Mammary epithelial cell (primary cell): ENCODE measurements around the gene UGT2B7.
A peak's percentile ranks its signal among the peaks of the same experiment; 100 is the strongest.

Experiments used
- CTCF ChIP-seq, 2 donors: IDR thresholded peaks in 1 of 2; conservative IDR thresholded peaks in 1 of 2; 2 replicates each; pipeline ENCODE4 v1.5.1; 2011 to 2012; ENCODE audit warnings: inconsistent platforms in 2 of 2, low read length in 2 of 2, mild to moderate bottlenecking in 2 of 2, control low read depth in 1 of 2, low read depth in 1 of 2; ENCODE audit not compliant: insufficient read depth in 1 of 2; ENCODE audit errors: extremely low read depth in 1 of 2
- EZH2 ChIP-seq: IDR thresholded peaks from 2 replicates; pipeline ENCODE4 v1.6.1; 2012; ENCODE audit warnings: low read length, inconsistent platforms, borderline replicate concordance

DNA sequence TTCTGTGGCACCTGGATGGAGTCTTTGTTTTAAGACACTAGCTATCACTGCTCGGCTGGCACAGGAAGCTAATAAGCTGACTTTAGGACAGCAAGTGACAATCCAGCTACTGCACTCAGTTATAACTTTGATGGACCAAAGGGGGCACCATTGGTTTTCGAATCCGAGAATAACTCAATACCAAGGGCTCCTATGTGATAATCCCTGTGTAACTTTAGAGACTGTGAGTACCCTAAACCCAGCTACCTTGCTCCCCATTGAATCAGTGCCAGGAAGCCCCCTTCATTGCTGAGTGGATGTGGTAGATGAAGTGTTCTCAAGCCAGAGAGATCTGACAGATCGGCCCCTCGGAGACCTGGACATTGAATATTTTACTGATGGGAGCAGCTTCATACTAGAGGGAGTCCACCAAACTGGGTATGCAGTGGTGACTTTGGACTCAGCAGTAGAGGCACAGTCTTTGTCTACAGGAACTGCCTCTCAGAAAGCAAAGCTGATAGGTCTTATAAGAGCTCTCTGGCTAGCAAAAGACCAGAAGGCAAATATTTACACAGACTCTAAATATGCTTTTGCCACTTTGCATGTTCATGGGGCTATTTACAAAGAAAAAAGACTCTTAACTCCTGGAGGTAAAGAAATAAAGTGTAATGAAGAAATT, 35.5 kb upstream of the UGT2B7 start:
- TF ChIP-seq CTCF (conservative IDR thresholded peaks at IDR 0.05 in 1 of 2, IDR thresholded peaks at IDR 0.05 in 1 of 2; ENCODE audit: extremely low read depth in 1 of 2, insufficient read depth in 1 of 2, low read depth in 1 of 2, low read length in 2 of 2) (peak in 1 of 2 donors; percentile 8), EZH2 (no peak)
